Measurements from ENCODE around the gene ERFE. TPM values are rescaled to one million over a fixed set of nuclear protein-coding genes. Genes with fewer than 3 reads are reported as not detected.

The ERFE gene
- polyA plus RNA-seq, 1 donor, result 6.3 TPM

DNA sequence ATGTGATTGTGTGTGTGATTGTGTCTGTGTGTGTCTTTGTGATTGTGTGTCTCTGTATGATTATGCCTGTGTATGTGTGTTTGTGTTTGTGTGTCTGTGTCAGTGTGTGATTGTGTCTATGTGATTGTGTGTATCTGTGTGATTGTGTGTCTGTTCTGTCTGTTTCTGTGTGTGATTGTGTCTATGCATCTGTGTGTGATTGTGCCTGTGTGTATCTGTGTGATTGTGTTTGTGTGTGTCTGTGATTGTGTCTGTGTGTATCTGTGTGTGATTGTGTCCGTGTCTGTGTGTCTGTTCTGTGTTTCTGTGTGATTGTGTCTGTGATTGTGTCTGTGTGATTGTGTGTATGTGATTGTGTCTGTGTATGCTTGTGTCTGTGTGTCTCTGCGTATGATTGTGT is 32.4 kb upstream of the ERFE start:
- no peak for DNase-seq

DNA sequence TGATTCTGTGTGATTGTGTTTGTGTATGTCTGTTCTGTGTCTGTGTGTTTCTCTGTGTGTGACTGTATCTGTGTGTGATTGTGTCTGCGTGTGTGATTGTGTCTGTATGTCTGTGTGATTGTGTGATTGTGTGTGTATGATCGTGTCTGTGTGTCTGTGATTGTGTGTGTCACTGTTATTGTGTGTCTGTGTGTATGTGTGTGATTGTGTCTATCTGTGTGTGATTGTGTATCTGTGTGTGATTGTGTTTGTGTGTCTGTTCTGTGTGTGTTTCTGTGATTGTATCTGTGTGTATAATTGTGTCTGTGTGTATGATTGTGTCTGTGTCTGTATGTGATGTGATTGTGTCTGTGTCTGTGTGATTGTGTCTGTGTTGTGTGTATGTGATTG is 32.0 kb upstream of the ERFE start:
- no peak for DNase-seq

- DNase-seq, result peak; percentile 63
These were observed 31.4 kb upstream of the ERFE start for GRCh38 chr2:238127165-238128060.

GRCh38 chr2:238128061-238128440 is 30.7 kb upstream of the ERFE start:
- no peak for DNase-seq

DNA sequence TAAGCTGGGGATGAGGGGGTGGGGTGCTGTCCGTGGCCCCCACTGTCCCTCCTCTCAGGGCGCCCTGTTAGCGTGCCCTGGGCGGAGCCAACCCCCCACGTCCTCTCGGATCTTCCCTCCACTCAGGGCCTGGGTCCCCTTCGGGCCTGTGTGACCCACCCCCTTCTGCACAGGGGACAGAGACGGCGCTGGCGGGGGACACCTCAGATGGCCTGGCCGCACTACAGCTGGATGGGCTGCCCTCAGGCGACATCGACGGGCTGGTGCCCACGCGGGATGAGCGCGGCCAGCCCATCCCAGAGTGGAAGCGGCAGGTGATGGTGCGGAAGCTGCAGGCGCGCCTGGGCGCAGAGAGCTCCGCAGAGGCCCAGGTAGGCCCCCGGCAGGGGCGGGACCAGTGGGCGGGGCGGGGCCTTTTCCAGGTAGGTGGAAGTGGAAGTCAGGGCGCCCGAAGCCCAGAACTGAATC is 30.2 kb upstream of the ERFE start:
- no peak for DNase-seq

- DNase-seq, result no peak
These were observed 29.4 kb upstream of the ERFE start for GRCh38 chr2:238129166-238130010.

DNA sequence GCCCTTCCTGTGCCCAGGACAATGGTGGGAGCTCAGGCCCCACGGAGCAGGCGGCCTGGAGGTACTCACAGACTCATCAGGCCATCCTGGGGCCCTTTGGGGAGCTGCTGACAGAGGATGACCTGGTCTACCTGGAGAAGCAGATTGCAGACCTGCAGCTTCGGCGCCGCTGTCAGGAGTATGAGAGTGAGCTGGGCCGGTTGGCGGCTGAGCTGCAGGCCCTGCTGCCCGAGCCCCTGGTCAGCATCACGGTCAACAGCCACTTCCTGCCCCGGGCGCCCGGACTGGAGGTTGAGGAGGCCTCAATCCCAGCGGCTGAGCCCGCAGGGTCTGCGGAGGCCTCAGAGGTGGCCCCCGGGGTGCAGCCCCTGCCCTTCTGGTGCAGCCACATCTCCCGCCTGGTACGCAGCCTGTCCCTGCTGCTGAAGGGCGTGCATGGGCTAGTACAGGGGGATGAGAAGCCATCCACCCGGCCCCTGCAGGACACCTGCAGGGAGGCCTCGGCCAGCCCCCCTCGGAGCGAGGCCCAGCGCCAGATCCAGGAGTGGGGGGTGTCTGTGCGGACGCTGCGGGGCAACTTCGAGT is 28.6 kb upstream of the ERFE start:
- DNase-seq, result no peak

GRCh38 chr2:238130696-238131628 is 27.8 kb upstream of the ERFE start:
- no peak for DNase-seq

- no peak for DNase-seq
These were observed 26.9 kb upstream of the ERFE start for GRCh38 chr2:238131761-238132462.

DNA sequence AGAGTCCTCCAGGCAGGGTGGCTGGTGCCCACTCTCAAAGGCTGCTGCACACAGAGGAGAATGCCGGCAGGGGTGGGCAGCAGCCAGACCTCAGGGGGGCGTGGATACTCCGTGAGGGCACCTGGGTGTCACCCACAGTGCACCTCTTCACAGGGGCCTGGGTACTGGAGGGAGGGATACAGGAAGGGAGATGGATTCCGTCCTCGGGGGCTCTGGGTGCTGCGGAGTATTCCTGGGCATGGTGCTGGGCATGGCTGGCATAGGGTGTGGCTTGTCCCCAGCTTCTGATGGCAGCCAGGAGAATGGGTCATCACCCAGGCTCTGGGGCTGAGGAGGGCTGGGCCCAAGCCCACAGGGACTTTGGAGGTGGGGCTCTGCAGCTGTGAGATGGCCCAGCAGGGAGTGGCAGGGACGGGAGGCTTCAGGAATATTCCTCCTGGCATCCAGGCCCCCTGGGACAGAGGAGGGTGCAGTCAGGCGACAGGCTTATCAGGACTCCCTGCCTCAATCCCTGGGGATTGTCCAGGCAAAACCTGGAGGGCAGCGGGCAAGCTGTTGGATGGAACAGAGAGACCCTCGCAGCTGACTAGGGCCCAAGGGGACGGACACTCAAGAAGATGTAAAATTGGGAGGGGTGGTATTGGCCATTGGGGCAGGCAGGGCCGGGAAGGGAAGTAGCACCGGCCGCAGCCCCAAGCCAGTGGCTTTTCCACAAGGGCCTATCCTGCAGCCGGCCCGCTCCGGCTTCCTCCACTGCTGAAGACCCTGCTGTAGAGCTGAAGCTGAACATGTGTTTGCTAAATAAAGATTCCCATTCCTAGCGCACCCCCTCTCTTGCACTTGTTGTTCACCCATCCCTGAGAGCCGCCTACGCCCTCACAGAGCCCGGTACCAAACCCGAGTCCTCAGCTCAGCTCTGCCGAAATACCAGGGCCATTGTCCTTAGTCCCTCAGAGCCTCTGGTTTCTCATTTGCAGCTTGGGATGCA is 26.0 kb upstream of the ERFE start:
- no peak for DNase-seq

- no peak for DNase-seq
These were observed 25.0 kb upstream of the ERFE start for GRCh38 chr2:238133499-238134392.

- no peak for DNase-seq
These were observed 24.4 kb upstream of the ERFE start for GRCh38 chr2:238134393-238134785.

- DNase-seq, result no peak
These were observed 23.1 kb upstream of the ERFE start for GRCh38 chr2:238135601-238136150.

DNA sequence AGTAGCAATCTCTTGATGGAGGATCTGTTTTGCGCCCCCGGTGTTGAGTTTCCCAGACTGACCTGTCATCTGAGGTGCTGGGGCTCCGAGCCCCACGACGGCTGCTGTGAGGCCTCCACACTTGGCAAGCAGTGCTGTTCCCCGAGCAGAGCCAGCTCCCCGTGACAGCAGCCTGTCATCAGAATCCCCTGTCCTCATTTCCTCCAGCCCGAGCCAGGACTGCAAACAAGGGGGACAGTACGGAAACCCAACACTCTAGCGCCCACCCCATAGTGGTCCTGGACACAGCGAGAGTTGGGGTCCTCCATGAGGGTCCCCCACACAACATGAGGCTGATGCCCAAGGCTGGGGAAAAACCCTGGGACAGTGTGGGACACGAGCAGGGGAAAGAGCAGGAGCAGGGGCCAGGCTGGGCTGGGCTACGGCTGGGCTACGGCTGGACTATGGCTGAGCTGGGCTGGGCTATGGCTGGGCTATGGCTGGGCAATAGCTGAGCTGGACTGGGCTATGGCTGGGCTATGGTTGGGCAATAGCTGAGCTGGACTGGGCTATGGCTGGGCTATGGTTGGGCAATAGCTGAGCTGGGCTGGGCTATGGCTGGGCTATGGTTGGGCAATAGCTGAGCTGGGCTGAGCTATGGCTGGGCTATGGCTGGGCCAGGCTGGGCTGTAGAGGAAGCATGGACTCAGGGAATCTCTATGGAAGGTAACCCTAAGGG is 21.8 kb upstream of the ERFE start:
- DNase-seq, result no peak

- DNase-seq, result no peak
These were observed 20.9 kb upstream of the ERFE start for GRCh38 chr2:238137885-238138284.

GRCh38 chr2:238138331-238139195 is 20.2 kb upstream of the ERFE start, which contains the start of gene KLHL30:
KLHL30 (plus strand) TSS chr2:238138668; CDS start chr2:238140755, 2,087 bp downstream.
- DNase-seq, result no peak

All from hindlimb muscle (tissue), 1 donor.